Pancreas (tissue), 10 donors: ENCODE results near the gene KRT39. TPM values are rescaled to one million over a fixed set of nuclear protein-coding genes. Genes with fewer than 3 reads are reported as not detected.

Experiments
- ATAC-seq, 4 donors: fragments of 200-7000 bp; cut with Tn5 transposase; one replicate each; pipeline versions ENCODE4 v1.8.0 to v1.9.1; 2020; ENCODE audit warnings: mild to moderate bottlenecking in 4 of 4, moderate library complexity in 4 of 4
- DNase-seq, 6 donors: peaks; one replicate each; pipeline ENCODE4 v3.0.0-alpha.2; 2020
- FAIRE-seq: peaks from 2 replicates; lab custom pipeline; 2012; peaks lifted over from hg19 to GRCh38; lab: Jason Lieb, UNC
- H3K27ac ChIP-seq, 4 donors: fragments of 200-600 bp; sonication (generic); 1 replicate in 3 of 4; 2 replicates in 1 of 4; pipeline versions ENCODE4 v1.5.0 to v1.8.0; 2020
- H3K27me3 ChIP-seq, 4 donors: fragments of 200-600 bp; one replicate each; pipeline ENCODE4 v1.8.0; 2021
- H3K36me3 ChIP-seq, 3 donors: fragments of 200-600 bp; sonication (generic) in 1 of 3; one replicate each; pipeline versions ENCODE4 v1.5.0 to v1.8.0; 2020 to 2021
- H3K4me1 ChIP-seq, 3 donors: fragments of 200-600 bp; one replicate each; pipeline ENCODE4 v1.8.0; 2021
- H3K4me3 ChIP-seq, 4 donors: fragments of 200-600 bp; sonication (generic) in 2 of 4; one replicate each; pipeline versions ENCODE4 v1.5.0 to v1.8.0; 2020 to 2021
- H3K9me3 ChIP-seq, 4 donors: fragments of 200-600 bp; one replicate each; pipeline ENCODE4 v1.8.0; 2021
- CTCF ChIP-seq, 4 donors: fragments of 200-600 bp; sonication (generic) in 3 of 4; IDR thresholded peaks; one replicate each; pipeline versions ENCODE4 v1.5.0 to v1.8.0; 2021; ENCODE audit warnings: antibody characterized with exemption in 4 of 4
- WGBS, 2 donors: extraction: QIAGEN DNeasy Blood & Tissue Kit; methylation state at CpG; one replicate each; pipeline ENCODE4 v1.1.7; 2013; 5-methylcytosine and 5-hydroxymethylcytosine counted together
- intact Hi-C, 3 donors: fragments of 100-400 bp; cut with DNase I; formaldehyde crosslinking; loops; one replicate each; pipeline versions ENCODE4 v1.11.1 to v1.14.2; 2022
- polyA plus RNA-seq, 2 donors: library from polyadenylated mRNA; stranded (reverse); fragments of 200-250 nt; gene quantifications; one replicate each; pipeline ENCODE4 v1.2.3, GENCODE V29; 2013
- total RNA-seq, 6 donors: library from RNA; stranded (reverse); fragmentation: NEBNext Ultra II Directional in 4 of 6; extraction: Animal tissue kit (Norgen Biotek cat#: 25700) in 4 of 6; gene quantifications; one replicate each; pipeline versions ENCODE4 v1.2.1 to v1.2.4, GENCODE V29; 2021 to 2023
- donor health status: healthy with polysubstance abuse.
- donor health status: DM: no; HTN: no; CAD: no; lungs with moderate emphysema.
- donor health status: DM: no; HTN: no; CAD: no.
- donor health status: control.
- donor health status: control.
- donor health status: Bipolar disorder and iron deficiency.
- donor health status: DM: yes; HTN: yes; CAD: no.
- donor health status: DM: no; HTN: no; CAD: no.
- donor health status: DM: no; HTN: no; CAD: no.
- donor health status: DM: yes; HTN: yes; CAD: no.

The KRT39 gene
- total and polyA plus RNA-seq, 8 donors, result not detected

DNA sequence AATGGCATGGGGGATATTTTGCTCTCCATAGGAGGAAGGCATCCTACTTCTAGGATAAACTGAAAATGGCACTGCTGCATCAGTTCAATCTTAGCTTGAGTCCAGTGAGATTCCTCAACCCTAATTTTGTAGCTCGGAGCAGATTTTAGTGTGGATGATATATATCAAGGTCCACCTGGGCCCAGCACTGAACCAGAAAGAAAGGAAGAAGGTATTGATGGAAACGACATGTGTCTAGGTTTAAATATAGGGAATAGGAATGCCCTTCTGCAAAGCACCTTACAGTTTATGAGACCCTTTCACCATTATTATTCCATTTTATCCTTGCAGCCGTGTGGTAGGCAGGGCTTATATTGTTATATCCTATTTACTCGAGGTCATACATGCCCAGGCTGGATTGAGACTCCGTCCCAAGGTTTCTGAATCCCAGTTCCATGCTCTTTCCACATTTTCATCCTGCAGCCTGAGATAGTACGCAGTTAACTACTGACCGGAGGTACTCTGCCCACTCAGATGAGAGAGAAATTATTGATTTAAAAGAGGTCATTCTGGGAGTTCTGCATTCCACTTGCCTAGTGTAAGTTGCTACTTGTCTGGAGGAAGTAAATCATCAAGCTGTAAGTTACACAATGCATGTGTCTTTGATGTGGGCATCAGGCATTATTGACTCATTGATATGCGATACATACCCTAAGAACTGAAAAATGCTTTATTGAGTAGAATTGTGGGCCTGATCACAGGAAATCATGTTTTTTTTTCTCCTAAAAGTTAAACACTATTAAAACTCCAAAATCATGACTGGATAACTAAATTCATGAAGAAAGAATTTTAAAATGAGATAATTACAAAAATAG lies 10.1 kb downstream of the KRT39 start:
- ATAC-seq (peak; percentile 69 to 87 (median 72)), FAIRE-seq (no peak)
- peaks cover 0 to 3% (median 0%) of the 10 kb centered on the region in 4 donors for H3K27me3 ChIP-seq

GRCh38 chr17:40953881-40954280 lies 12.9 kb downstream of the KRT39 start:
- Histone ChIP-seq H3K4me3 (no peak overlapping the region), H3K27me3 (peaks cover 0 to 3% (median 0%) of the 10 kb centered on the region in 4 donors), H3K27ac (peak overlapping the region in 2 of 4 donors; percentile 39 to 53), H3K36me3 (no peaks in the 10 kb centered on the region), H3K4me1 (peaks cover 0 to 9% (median 0%) of the 10 kb centered on the region in 3 donors), H3K9me3 (no peaks in the 10 kb centered on the region)
- 50 to 57% methylated on average over 2 of the region's 2 CpGs for WGBS, 2 donors
- DNase-seq, result no peak
- ATAC-seq, result peak in 3 of 4 donors; percentile 37 to 64 (median 58)
- intact Hi-C loops, result no loop called here
- no peak for FAIRE-seq
- no peak for TF ChIP-seq CTCF (IDR thresholded peaks at IDR 0.05)

More for the DNA sequence above, 10.1 kb downstream of the KRT39 start:
- H3K27ac ChIP-seq, result peak overlapping the region in 2 of 4 donors; percentile 10 to 52
- no peak overlapping the region for H3K4me3 ChIP-seq
- no peak for DNase-seq
- H3K4me1 ChIP-seq, result peaks cover 0 to 12% (median 0%) of the 10 kb centered on the region in 3 donors
- intact Hi-C loops, result no loop called here
- TF ChIP-seq CTCF (IDR thresholded peaks at IDR 0.05), result no peak
- WGBS, 2 donors, result 56 to 57% methylated on average over 8 of the region's 8 CpGs
- H3K9me3 ChIP-seq, result no peaks in the 10 kb centered on the region
- H3K36me3 ChIP-seq, result no peaks in the 10 kb centered on the region

- no peak for DNase-seq
- Histone ChIP-seq H3K27ac (peak overlapping the region in 2 of 4 donors; percentile 53 to 62), H3K9me3 (no peaks in the 10 kb centered on the region), H3K4me1 (peaks cover 0 to 7% (median 0%) of the 10 kb centered on the region in 3 donors), H3K4me3 (no peak overlapping the region), H3K36me3 (no peaks in the 10 kb centered on the region), H3K27me3 (peaks cover 0 to 3% (median 0%) of the 10 kb centered on the region in 4 donors)
- TF ChIP-seq CTCF (IDR thresholded peaks at IDR 0.05), result no peak
- peak; percentile 31 to 57 (median 48) for ATAC-seq
- WGBS, 2 donors, result 35 to 38% methylated on average over 1 of the region's 1 CpG
- no peak for FAIRE-seq
- intact Hi-C loops, result no loop called here
Measured at GRCh38 chr17:40952661-40953060, 14.1 kb downstream of the KRT39 start.

GRCh38 chr17:40952154-40952553 lies 14.6 kb downstream of the KRT39 start:
- 92% methylated on average over 2 of the region's 2 CpGs for WGBS, 2 donors
- Histone ChIP-seq H3K36me3 (no peaks in the 10 kb centered on the region), H3K27ac (peak overlapping the region in 2 of 4 donors; percentile 28 to 53), H3K27me3 (peaks cover 0 to 3% (median 0%) of the 10 kb centered on the region in 4 donors), H3K4me1 (peaks cover 0 to 2% (median 0%) of the 10 kb centered on the region in 3 donors), H3K9me3 (no peaks in the 10 kb centered on the region), H3K4me3 (no peak overlapping the region)
- ATAC-seq, result no peak
- intact Hi-C loops, result no loop called here
- FAIRE-seq, result no peak
- TF ChIP-seq CTCF (IDR thresholded peaks at IDR 0.05), result no peak
- DNase-seq, result no peak
